HG03139 (cell line): ENCODE measurements around the gene HOXC11.

Experiments
- ATAC-seq: cut with Tn5 transposase; IDR thresholded peaks from one replicate; pipeline ENCODE4 v1.9.1; 2021; ENCODE audit not compliant: unreplicated experiment

HOXC11 gene

GRCh38 chr12:54019924-54020590, 47.1 kb downstream of the HOXC11 start:
- no peak for ATAC-seq

GRCh38 chr12:54020591-54021405, 47.9 kb downstream of the HOXC11 start:
- ATAC-seq: no peak

- no peak for ATAC-seq
These were observed 48.6 kb downstream of the HOXC11 start for GRCh38 chr12:54021432-54022013.

- ATAC-seq: no peak
These were observed 50.3 kb downstream of the HOXC11 start for GRCh38 chr12:54022960-54023884.

- ATAC-seq: no peak
These were observed 51.2 kb downstream of the HOXC11 start for GRCh38 chr12:54024127-54024526.

GRCh38 chr12:54024581-54025305, 51.8 kb downstream of the HOXC11 start:
- ATAC-seq: no peak

- no peak for ATAC-seq
These were observed 52.8 kb downstream of the HOXC11 start for GRCh38 chr12:54025499-54026405.

- no peak for ATAC-seq
These were observed 53.9 kb downstream of the HOXC11 start for GRCh38 chr12:54026640-54027441.
